ENCODE measurements around the gene HOXC12.

DNA sequence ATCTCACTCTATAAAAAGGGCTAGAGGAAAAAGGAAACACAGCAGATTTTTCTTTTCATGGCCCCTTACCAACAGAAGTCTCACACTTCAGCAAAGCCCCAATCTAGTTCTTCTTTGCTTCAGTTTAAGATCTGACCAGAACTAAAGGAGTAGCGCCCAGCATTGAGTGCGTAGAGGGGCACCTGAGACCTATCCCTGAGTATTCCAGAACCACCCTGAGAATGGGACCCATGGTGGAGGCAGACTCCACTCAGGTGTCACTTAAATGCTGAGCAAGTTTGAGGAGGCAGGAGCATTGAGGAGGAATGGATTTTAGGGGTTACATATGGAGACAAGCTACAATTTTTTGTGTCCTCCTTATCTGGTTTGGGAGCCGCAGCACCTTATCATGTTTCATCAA is 16.4 kb downstream of the HOXC12 start:
- TF ChIP-seq, protein P1, sequence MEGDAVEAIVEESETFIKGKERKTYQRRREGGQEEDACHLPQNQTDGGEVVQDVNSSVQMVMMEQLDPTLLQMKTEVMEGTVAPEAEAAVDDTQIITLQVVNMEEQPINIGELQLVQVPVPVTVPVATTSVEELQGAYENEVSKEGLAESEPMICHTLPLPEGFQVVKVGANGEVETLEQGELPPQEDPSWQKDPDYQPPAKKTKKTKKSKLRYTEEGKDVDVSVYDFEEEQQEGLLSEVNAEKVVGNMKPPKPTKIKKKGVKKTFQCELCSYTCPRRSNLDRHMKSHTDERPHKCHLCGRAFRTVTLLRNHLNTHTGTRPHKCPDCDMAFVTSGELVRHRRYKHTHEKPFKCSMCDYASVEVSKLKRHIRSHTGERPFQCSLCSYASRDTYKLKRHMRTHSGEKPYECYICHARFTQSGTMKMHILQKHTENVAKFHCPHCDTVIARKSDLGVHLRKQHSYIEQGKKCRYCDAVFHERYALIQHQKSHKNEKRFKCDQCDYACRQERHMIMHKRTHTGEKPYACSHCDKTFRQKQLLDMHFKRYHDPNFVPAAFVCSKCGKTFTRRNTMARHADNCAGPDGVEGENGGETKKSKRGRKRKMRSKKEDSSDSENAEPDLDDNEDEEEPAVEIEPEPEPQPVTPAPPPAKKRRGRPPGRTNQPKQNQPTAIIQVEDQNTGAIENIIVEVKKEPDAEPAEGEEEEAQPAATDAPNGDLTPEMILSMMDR (IDR thresholded peaks at IDR 0.05 in 4 of 5, conservative IDR thresholded peaks at IDR 0.05 in 1 of 5) = no peak
- no peak for TF ChIP-seq POLR2A (IDR thresholded peaks at IDR 0.05)

All from gastrocnemius medialis (tissue), 4 donors.